Stimulated activated CD4-positive, alpha-beta T cell treated with anti-CD3 and anti-CD28 coated beads, Interleukin-1b, Interleukin-23, amount 100 ng/mL, for 1 hour (primary cell): Measurements from ENCODE around the gene RHOU.
"Not testable (repeated sequence)": the region's sequence is repeated elsewhere in the genome, so short reads cannot be mapped to it uniquely, and the experiment has no call there.

Source experiments
- DNase-seq, 2 donors: peaks; one replicate each; pipeline ENCODE4 v3.0.0-alpha.2; 2020; ENCODE audit warnings: low read depth in 2 of 2

Gene RHOU

DNA sequence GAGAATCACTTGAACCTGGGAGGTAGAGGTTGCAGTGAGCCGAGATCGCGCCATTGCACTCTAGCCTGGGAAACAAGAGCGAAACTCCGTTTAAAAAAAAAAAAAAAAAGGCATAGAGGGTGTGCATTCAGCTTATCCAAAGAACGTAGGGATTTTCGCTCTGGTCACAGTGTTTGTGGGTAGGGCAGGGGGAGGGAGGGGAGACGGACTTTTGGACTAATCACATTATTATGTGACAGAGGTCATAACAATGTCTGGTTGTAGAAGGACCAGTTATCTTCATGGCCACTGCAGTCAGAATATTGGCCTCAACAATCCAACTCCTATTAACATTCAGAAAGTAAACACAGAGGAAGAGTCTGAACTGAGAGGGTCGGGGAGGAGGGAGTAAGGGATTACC, 25.7 kb downstream of the RHOU start:
- no peak for DNase-seq

DNA sequence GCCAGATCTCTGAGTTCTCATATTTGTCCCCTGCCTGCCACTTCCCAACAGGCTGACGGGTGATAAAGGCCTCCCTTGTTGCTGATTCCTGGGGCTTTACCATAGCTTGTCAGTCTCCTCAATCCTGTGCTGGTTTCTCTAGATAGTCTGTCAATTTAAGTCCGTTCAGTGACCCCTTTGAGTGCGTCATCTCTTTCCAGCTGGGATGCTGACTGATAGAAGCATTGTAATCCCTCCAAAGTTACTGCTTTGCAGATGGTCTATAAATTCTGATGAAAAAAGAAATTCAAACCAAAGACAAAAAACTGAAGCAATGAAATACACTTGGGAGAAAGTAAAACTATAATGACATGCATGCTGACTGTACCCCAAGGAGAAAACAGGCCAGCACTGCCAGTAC, 28.3 kb downstream of the RHOU start:
- DNase-seq, result no peak

GRCh38 chr1:228765168-228765946, 30.1 kb downstream of the RHOU start:
- DNase-seq, result no peak

GRCh38 chr1:228766788-228767187, 31.5 kb downstream of the RHOU start:
- DNase-seq, result no peak

GRCh38 chr1:228767636-228768354, 32.5 kb downstream of the RHOU start:
- DNase-seq, result no peak

DNA sequence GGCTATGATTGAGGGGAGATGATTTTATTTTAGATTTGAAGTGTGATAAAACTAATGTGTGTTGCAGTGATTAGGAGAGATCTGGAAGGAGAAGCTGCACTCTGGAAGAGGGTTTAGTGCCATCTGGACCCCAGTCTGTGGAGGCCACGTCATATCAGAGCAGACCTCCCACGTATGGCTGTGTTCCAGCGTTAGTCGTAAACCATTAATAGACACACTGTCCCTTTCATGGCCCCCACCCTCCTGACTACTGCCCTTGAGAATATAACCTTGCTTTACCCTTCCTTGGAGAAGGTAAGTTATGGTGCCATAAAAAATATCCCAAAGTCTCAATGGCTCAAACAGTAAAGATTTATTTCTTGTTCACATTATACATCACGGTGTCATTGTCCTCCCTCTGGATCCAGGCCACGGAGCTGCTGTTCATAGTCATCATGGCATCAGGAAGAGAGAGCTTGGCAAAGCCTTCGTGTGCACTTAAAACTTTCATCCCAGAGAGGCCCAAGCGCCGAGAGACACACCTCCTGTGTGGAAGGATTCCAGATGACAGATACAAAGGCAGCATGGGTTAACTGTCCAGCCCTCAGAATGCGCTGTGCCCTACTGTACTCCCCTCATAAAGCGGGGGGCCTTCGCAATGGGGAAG, 33.2 kb downstream of the RHOU start:
- DNase-seq, result no peak

- DNase-seq, result no peak
These were observed 35.5 kb downstream of the RHOU start for GRCh38 chr1:228770779-228771223.

- no peak for DNase-seq
These were observed 37.4 kb downstream of the RHOU start for GRCh38 chr1:228772516-228773212.

DNA sequence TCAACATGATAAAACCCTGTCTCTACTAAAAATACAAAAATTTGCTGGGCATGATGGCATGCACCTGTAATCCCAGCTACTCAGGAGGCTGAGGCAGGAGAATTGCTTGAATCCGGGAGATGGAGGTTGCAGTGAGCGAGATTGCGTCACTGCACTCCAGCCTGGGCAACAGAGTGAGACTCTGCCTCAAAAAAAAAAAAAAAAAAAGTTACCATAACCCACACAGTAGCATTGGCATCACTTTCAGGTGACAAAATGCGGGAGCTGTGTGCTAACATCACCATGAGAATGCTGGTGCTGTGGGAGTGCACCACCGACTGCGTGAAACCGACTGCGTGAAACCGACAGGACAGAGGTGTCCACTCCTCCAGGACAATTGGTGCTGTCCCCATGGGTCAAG, 40.7 kb downstream of the RHOU start:
- not testable (repeated sequence) for DNase-seq

GRCh38 chr1:228776449-228776848, 41.2 kb downstream of the RHOU start:
- no peak for DNase-seq

- DNase-seq, result no peak
These were observed 42.0 kb downstream of the RHOU start for GRCh38 chr1:228777236-228777635.

GRCh38 chr1:228778026-228778425, 42.7 kb downstream of the RHOU start:
- DNase-seq, result no peak

- DNase-seq, result no peak
These were observed 43.2 kb downstream of the RHOU start for GRCh38 chr1:228778466-228778865.

DNA sequence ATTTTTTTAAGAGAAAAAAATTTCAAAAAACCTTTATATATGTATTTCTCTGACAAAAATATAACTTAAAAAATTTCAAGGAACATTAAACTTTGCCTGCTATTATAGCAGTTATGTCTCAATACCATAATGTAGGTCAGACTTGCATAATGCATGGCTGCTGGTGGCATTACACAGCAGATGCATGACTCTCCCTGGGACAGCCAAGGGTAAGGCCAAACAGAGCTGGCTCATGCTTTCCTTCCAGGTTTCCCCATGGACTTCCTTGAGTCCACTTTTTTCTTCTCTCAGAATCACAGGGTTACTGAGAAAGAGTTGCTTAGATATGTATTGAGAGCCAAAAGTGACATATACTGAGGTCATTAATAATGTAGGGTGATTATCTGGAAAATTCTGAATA, 43.7 kb downstream of the RHOU start:
- no peak for DNase-seq

DNA sequence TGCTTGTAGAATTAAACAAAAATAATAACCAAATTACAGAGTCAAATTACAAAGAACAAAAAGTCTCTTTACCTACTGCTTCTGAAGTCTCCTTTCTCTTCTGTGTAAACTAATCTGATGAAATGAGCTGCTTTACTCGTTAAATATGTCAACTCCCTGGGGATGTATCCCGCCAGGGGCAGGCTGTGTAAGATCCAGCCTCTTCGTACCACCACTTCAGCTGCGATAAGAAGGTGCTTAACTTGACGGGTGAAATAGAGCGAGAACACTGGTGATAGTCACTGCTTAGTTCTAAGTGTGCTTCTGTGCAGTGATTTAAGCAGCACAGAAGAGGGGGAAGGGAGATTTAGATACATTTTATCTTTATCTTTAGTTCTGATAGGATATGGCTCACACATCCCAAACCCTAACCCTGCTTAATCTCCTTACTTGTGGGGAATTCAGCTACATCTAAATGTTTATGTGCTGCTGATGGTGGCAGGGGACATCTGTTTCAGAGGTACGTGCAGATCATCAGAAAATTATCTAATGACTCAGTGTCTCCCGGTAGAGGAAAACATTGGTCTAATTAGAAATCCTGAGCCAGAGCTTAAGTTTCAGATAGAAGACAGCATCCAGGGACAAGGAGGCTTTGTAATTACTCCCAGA, 46.0 kb downstream of the RHOU start:
- no peak for DNase-seq

- no peak for DNase-seq
These were observed 46.8 kb downstream of the RHOU start for GRCh38 chr1:228781809-228782661.

DNA sequence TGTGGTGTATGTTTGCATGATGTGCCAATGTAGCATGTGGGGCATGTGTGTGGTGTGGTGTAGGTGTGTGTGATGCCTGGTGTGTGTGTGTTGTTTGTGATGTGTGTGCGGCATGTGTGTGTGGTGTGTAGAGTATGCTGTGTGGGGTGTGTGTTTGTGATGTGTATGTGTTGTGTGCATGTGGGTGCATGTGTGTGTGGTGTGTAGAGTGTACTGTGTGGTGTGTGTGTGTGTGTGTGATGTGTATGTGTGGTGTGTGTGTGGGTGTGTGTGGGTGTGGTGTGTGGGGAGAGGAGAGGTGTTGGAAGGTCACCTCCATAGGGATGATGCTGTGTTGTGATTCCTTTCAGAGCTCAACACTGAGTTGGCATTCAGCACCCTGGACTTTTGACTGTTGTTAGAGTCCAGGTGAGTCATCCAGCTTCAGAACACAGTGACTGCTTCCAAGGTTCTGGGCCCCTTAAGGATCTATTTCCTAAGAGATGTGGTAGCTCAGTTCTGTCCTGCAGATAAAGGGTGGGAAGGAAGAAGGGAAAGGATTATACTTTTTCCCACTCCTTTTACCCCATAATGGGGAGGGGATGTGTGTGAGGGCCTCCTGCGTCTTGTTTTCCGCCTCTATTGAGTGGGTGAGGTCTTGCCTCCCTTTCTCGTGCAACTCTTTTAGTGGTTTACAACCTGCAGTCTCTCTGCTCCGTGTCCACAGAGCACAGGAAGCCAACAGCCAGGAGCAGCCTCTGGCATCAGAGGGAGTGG, 47.6 kb downstream of the RHOU start:
- no peak for DNase-seq

DNA sequence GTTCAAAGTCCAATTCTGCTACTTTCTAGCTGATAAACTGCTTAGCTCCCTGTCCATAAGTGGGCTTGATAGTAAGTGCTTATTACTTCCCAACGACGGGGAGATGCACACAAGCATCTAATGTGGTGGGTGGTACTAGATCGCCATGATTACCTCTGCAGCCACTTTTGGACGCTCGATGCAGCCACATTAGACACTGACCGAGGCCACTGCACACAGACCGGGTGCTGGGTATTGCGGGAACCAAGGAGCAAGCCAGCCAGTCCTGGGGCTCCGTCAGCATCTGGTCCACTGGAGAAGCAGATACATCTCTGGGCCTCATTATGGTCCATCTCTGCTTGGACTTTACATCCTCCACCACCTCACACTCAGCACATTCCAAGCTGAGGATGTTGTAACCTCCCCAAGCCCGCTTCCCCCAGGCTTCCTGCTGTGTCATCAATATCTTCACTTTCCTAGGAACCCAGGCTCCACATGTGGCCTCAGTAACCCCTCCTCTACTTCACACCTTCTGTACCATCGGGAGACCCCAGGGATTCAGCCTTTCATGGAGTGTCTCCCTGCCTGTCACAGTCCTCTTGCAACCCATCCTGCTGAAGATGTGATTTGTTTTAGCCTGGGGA, 48.2 kb downstream of the RHOU start:
- no peak for DNase-seq

GRCh38 chr1:228784181-228784580, 48.9 kb downstream of the RHOU start:
- DNase-seq, result no peak
